PC-3 (cell line): Measurements from ENCODE around the gene ANGPT4.

Experiments used
- CTCF ChIP-seq: fragments of 300-600 bp; sonication (generic); conservative IDR thresholded peaks from 2 replicates; pipeline ENCODE4 v1.5.1; 2017; ENCODE audit warnings: antibody characterized with exemption, low read depth, mild to moderate bottlenecking, low read length
- EZH2 ChIP-seq: fragments of 300-600 bp; sonication (generic); IDR thresholded peaks from one replicate; pipeline ENCODE4 v1.6.1; 2017; ENCODE audit warnings: antibody characterized with exemption, mild to moderate bottlenecking, low read length; ENCODE audit not compliant: unreplicated experiment
- EZH2phosphoT487 ChIP-seq: fragments of 300-600 bp; sonication (generic); IDR thresholded peaks from 2 replicates; pipeline ENCODE4 v1.6.1; 2018; ENCODE audit warnings: mild to moderate bottlenecking, antibody characterized with exemption, low read length, borderline replicate concordance

GRCh38 chr20:919491-919916, 3.4 kb upstream of the ANGPT4 start:
- TF ChIP-seq CTCF = no peak
- TF ChIP-seq EZH2phosphoT487 = no peak
- no peak for TF ChIP-seq EZH2
